Measurements from ENCODE around the gene APOLD1. TPM values are rescaled to one million over a fixed set of nuclear protein-coding genes. Genes with fewer than 3 reads are reported as not detected.

The APOLD1 gene
- total RNA-seq, 1 donor from 2014 or later, result 22.0 TPM

GRCh38 chr12:12776261-12776660 is 9.2 kb upstream of the APOLD1 start:
- H3K9me3 ChIP-seq (replicated peaks), result peaks cover 1% of the 10 kb centered on the region
- DNase-seq, result no peak
- peaks cover 18% of the 10 kb centered on the region for H3K4me1 ChIP-seq
- no peaks in the 10 kb centered on the region for H3K36me3 ChIP-seq
- H3K27ac ChIP-seq (replicated peaks), result no peak overlapping the region
- no peaks in the 10 kb centered on the region for H3K27me3 ChIP-seq (ENCODE audit: low read depth)
- no peak for TF ChIP-seq CTCF (IDR thresholded peaks at IDR 0.05; ENCODE audit: borderline replicate concordance)
- intact Hi-C loops (cut with micrococcal nuclease), result no loop called here
- H3K4me3 ChIP-seq, result no peak overlapping the region

- no peak for TF ChIP-seq CTCF (IDR thresholded peaks at IDR 0.05; ENCODE audit: borderline replicate concordance)
- intact Hi-C loops (cut with micrococcal nuclease), result no loop called here
- H3K4me3 ChIP-seq, result no peak overlapping the region
- no peak for DNase-seq
- no peaks in the 10 kb centered on the region for H3K9me3 ChIP-seq (replicated peaks)
- peaks cover 18% of the 10 kb centered on the region for H3K4me1 ChIP-seq
- no peaks in the 10 kb centered on the region for H3K27me3 ChIP-seq (ENCODE audit: low read depth)
- H3K36me3 ChIP-seq, result no peaks in the 10 kb centered on the region
- H3K27ac ChIP-seq (replicated peaks), result no peak overlapping the region
Measured at GRCh38 chr12:12777092-12777491, 8.4 kb upstream of the APOLD1 start.

- intact Hi-C loops (cut with micrococcal nuclease), result no loop called here
- no peak for DNase-seq
Measured at GRCh38 chr12:12779007-12779406, 6.5 kb upstream of the APOLD1 start.

DNA sequence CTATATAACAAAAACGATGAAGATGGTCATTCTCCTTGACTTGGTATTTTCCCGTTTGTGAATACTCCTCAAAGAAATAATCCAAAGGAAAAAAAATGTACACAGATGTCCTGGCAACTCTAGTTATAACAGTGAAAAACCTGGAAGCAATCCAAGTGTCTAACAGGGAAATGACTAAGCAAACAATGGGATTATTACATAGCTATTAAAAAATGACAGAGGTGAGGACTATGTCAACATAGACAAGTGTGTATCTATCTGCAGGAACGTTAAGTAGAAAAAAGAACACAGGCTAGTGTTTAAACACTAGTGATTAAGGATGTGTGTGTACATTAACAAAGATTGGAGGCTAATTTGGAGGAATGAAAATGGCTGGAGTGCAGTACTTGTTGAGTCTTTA is 5.9 kb upstream of the APOLD1 start:
- intact Hi-C loops (cut with micrococcal nuclease), result no loop called here
- no peak overlapping the region for H3K4me3 ChIP-seq
- no peak for DNase-seq
- peak overlapping the region; percentile 25 for H3K27ac ChIP-seq (replicated peaks)
- peaks cover 24% of the 10 kb centered on the region for H3K4me1 ChIP-seq
- no peaks in the 10 kb centered on the region for H3K36me3 ChIP-seq
- H3K27me3 ChIP-seq (ENCODE audit: low read depth), result no peaks in the 10 kb centered on the region
- H3K9me3 ChIP-seq (replicated peaks), result no peaks in the 10 kb centered on the region
- TF ChIP-seq CTCF (IDR thresholded peaks at IDR 0.05; ENCODE audit: borderline replicate concordance), result no peak

More at GRCh38 chr12:12779007-12779406, 6.5 kb upstream of the APOLD1 start:
- Histone ChIP-seq H3K27me3 (ENCODE audit: low read depth) (no peaks in the 10 kb centered on the region), H3K36me3 (no peaks in the 10 kb centered on the region), H3K4me1 (peaks cover 18% of the 10 kb centered on the region), H3K27ac (replicated peaks) (peak overlapping the region; percentile 25), H3K9me3 (replicated peaks) (no peaks in the 10 kb centered on the region), H3K4me3 (no peak overlapping the region)
- no peak for TF ChIP-seq CTCF (IDR thresholded peaks at IDR 0.05; ENCODE audit: borderline replicate concordance)

GRCh38 chr12:12784116-12784515 is 1.3 kb upstream of the APOLD1 start:
- Histone ChIP-seq H3K27me3 (ENCODE audit: low read depth) (no peaks in the 10 kb centered on the region), H3K36me3 (no peaks in the 10 kb centered on the region), H3K27ac (replicated peaks) (peak overlapping the region; percentile 98), H3K4me3 (no peak overlapping the region), H3K4me1 (peaks cover 50% of the 10 kb centered on the region), H3K9me3 (replicated peaks) (no peaks in the 10 kb centered on the region)
- TF ChIP-seq CTCF (IDR thresholded peaks at IDR 0.05; ENCODE audit: borderline replicate concordance), result no peak
- no peak for DNase-seq
- intact Hi-C loops (cut with micrococcal nuclease), result no loop called here

DNA sequence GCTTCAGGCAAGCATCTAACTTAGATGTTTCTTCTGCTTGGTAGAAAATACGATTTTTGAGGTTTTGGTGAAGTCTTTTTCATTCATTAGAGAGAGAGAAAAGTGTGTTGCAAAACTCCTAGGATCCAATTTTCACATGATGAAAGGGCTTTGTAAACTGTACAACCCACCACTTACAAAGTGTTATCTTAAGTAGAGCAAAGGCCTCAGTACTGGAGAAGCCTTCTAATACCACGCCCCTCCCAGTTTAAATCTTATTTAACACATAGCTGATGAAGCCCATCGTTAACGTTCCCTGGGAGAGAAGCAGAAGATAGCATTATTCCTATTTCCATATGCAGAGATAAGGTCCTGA is 869 bp downstream of the APOLD1 start:
- Histone ChIP-seq H3K36me3 (no peaks in the 10 kb centered on the region), H3K27ac (replicated peaks) (peak overlapping the region; percentile 98), H3K4me3 (peak overlapping the region; percentile 82), H3K9me3 (replicated peaks) (no peaks in the 10 kb centered on the region), H3K4me1 (peaks cover 63% of the 10 kb centered on the region), H3K27me3 (ENCODE audit: low read depth) (no peaks in the 10 kb centered on the region)
- no peak for TF ChIP-seq CTCF (IDR thresholded peaks at IDR 0.05; ENCODE audit: borderline replicate concordance)
- intact Hi-C loops (cut with micrococcal nuclease), result no loop called here
- DNase-seq, result no peak

Data from left ventricle myocardium inferior (tissue), 1 donor.